ENCODE data around the gene NR4A1. TPM values are rescaled to one million over a fixed set of nuclear protein-coding genes. Genes with fewer than 3 reads are reported as not detected.
A peak's percentile ranks its signal among the peaks of the same experiment; 100 is the strongest.

NR4A1 gene
- total RNA-seq (2014; rRNA removed; shearing (Covaris generic)): 0.84 and 2.5 TPM in 2 replicates

DNA sequence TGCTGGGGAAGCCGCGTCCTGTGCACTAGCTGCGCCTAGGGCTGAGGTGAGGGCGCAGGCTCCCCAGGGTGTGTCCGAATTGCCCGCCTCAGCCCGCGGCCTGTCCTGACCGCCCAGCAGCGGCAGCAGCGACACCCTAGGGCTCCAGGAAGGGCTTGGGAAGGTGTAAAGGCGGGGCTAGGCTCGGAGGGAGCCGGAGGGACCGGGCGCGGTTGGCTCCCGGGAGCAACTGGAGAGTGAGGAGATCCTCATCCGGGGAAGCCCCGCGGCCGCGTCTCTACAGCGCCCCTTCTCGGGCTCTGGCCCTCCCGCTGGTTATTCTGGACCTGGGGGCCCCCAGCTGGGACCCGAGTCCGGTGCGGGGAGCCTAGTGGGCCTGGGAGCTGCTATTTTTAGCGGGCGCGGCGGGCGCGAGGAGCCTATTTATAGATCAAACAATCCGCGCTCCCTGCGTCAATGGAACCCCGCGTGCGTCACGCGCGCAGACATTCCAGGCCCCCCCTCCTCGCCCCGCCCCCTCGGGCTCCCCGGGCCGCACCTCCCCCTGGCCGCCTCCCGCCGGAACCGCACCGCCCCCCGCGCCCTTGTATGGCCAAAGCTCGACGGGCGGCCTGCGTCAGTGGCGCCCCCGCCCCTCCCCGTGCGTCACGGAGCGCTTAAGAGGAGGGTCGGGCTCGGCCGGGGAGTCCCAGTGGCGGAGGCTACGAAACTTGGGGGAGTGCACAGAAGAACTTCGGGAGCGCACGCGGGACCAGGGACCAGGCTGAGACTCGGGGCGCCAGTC is at the start of gene NR4A1:
Gene NR4A1, plus strand, starts transcription at position 685 of the 784 bp plus-strand sequence. CDS start 2,887 bp downstream, outside the sequence.
- peak; percentile 90 for DNase-seq (ENCODE audit: low read depth)

DNA sequence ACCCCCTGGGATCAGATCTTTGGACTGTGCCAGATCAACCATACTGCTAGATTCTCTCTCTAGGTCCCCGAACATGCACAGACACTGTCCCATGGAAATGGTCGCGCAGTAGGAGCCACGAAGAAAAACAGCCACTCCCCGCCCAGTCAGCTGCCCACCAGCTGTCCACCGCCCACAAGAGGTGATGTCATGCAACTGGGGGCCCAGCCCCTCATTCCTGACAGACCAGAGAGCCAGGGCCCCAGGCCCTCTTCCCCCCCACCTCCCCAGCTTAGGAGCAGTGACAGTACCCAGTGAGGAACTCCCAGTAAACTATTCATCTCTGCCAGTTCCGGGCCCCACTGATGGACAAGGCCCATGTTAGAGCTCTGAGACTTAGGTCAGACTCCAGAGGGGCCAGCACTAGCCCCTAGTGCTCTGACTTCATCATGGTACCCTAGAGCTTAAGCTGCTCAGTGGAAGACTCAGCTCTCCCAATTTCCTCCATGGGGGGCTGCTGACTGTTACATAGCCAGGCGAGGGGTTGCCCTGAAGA is 48.2 kb upstream of the NR4A1 start:
- no peak for DNase-seq (ENCODE audit: low read depth)

DNA sequence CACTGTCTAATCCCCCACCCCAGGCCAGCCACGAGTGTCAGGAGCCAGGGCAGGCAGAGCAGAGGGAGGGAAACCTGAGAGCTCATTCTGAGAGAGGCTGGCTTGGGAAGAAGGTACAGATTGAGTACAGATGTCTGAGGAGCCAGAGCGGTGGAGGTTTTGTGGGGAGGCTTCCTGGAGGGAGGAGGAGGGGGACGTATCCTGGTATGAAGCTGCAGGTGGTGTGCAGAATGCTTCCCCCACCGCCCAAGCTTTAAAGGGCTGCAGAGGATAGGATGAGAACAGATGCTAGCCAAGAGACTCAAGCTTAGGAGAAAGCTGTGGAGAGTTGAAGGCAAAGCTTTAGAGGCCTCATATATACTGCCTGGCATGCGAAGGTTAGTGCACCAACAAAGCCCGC is 47.7 kb upstream of the NR4A1 start:
- no peak for DNase-seq (ENCODE audit: low read depth)

DNA sequence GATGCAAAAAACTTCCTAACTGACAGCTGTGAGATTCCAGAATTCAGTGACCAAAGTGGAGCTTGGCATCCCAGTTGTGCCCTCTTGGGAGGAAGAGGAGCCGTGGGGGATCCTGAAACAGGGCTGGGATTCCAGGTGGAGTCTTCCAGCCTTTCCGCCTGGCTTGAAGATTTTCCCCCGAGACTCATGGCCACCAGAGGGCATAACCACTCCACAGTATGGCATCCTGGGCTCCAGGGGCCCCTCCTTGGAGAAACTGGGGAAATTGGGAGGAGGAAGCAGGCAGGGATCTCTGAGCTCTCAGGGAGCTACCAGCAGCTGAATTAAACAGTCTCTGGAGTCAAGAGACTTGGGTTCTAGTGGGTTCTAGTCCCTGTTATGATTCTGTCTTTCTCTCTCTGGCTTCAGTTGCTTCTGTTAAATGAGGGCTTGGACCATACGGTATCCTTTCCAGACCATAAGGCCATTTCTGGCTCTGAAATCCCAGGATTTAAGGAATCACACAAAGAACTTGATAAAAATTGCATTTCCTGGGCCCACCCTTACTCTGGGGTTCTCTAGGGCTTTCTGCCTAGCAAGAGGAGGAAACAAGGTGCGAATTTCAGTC is 47.1 kb upstream of the NR4A1 start:
- DNase-seq (ENCODE audit: low read depth): peak; percentile 58

DNA sequence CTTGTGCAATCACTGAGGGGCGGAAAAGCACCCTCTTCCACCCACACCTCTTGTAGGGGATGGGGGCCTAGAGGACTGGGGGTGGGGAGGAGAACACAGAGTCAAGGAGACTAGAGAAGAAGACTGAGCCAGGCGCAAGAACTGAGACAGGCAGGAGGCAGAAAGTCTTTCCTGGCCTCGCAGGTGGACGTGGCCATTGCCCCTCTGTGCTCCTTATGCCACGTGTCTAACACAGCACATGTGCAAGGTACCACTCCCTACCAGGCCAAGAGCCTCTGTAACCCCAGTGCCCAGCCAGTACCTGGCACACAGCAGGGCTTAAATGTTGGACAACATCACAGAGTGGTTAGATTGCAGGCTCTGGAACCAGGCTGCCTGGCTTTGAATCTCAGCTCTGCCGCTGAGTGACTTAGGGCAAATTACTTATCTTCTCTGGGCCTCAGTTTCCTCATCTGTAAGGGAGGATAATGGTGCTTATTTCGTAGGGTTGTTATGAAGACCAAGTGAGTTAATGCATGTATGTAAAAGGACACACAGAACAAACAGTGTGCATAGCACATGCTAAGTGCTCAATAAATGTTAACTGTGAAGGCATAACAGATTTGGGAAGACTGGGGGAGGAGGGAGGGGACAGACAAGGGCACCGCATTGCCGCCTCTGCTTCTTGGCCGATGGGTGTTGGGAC is 45.9 kb upstream of the NR4A1 start:
- no peak for DNase-seq (ENCODE audit: low read depth)

DNA sequence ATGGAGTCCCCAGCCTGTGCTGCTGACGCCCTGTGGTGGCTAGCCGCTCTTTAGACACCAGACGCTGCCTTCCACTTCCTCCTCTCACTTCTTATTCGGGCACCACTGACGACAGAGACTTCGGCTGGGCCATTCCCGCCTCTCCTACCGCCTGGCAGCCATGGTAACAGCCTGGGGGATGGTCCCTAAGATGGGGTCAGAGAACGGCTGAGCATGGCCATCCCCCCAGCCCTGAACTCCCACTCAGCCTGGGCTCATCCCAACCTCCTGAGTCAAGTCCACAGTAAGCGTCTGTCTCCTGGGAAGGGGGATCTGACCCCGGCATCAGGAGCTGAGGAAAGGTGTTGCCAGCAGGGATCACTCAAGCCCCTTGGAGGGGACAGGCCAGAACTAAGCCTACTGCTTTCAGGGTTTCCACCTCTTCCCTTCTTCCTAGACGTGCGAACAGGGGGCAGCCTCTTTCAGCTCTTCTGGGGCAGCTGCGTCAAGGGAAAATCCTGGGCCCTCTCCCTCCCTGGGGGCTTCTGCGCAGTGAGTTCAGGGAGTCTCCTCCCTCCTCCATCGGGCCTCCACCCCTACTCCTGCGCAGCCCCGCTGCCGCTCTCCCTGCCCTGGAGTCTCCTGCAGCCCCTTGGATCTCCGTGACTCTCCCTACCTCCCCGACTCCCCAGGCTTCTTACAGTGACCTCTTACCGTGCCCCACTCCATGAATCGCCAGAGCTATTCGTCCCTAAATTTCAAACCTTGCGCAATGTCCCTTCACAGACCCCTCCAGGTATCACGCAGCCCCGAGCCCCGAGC is 45.1 kb upstream of the NR4A1 start:
- no peak for DNase-seq (ENCODE audit: low read depth)

DNA sequence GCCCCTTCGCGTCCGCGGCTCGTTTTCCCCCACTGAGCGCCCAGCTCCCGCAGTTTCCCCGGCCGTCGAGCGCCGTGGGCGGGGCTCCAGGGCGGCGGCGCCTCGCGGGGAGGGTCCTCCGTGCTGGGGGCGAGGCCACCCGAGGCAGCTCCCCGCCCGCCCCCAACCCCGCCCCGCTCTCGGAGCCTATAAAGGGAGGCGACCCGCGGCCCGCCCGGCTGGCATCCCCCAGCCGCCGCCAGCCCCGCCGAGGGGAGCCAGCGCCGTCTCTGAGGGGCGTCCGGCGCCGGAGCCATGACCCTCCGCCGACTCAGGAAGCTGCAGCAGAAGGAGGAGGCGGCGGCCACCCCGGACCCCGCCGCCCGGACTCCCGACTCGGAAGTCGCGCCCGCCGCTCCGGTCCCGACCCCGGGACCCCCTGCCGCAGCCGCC is 44.5 kb upstream of the NR4A1 start, which contains the start of gene TAMALIN:
Gene TAMALIN, plus strand, starts transcription at position 221 of the 432 bp plus-strand sequence. Its CDS starts 74 bp downstream, at position 295.
- DNase-seq (ENCODE audit: low read depth): peak; percentile 18

DNA sequence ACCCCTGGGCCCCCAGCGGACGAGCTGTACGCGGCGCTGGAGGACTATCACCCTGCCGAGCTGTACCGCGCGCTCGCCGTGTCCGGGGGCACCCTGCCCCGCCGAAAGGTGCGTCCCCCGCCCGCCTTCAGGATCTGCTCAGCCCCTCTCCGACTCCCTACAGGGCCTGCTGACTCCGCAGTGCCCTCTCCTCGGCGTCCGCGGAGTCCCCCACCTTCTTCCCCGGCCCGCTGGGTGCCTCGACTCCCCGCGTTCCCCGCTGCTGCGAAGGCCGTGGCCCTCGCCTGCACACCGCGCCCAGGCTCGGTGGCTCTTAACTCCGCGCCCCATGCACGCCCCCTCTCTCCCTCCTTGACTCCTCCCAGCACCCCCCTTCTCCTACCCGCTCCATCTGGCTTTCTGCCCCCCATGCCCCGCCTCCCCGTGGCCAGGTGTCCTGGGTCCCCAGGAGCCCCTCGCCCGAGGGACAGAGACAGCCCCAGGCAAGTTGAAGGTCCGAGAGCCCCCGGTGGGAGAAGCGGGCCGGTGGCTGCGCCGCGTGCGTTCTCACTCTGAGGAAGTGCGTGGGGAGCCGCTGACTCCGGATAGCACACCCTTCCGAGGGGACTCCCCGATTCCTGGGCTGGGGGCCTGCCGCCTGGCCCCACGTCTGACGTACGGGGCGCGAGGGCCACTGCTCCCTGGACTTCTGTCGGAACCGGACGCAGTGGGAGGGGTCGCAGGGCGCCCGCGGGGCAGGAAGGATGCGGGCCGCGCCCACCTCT is 43.9 kb upstream of the NR4A1 start:
- no peak for DNase-seq (ENCODE audit: low read depth)

DNA sequence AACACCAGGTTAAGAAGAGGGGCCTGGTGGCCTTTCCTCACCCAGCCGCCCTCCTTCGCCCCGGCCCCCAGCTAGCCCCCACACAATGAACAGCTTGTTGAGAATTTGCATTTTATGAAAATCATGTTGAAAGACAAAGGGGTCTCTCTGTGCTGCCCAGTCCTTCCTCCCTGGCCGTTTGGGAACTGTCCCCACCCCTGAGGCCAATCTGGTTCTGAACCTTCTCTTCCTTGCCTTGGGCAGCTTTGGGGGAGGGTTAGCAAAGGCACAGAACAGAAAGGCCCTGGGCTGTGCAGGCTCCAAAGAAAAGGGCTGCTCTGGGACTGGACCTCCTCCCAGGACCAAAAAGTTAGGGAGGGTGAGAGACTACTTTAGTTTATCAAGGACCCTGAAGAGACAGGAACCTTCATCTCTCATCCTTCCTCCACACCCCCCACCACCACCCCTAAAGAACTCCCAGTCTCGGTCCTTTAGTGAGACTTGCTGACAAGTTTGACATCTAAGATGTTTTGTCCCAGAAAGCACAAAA is 43.2 kb upstream of the NR4A1 start:
- no peak for DNase-seq (ENCODE audit: low read depth)

DNA sequence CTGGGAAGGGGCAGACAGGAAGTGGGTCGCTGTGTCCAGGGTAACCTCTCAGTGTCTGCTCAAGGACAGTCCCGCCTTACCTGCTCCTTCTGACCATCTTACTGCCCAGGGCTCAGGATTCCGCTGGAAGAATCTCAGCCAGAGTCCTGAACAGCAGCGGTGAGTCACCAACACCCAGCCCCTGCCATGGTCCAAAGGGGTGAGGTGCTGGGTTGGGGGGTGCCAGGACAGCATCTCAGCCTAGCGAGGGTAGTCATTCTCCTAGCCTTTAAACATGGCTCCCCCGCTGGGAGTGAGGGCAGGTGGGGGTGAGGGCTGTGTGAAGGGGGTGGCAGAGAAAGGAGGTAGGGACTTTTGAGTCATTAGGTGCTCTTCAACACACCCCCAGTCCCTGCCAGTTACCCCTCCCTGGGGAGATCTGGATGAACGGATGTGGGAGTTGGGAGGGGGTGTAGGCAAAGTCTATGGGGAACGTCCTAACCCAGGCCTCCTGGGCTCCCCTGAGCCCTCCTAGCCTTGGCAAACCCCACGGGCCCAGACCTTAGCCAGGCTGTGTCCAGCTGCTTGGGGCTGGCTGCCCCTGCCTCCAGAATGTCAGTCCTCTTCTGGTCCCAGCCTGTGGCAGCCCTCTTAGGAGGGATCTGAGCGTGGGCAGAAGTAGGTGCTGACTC is 42.0 kb upstream of the NR4A1 start:
- no peak for DNase-seq (ENCODE audit: low read depth)

DNA sequence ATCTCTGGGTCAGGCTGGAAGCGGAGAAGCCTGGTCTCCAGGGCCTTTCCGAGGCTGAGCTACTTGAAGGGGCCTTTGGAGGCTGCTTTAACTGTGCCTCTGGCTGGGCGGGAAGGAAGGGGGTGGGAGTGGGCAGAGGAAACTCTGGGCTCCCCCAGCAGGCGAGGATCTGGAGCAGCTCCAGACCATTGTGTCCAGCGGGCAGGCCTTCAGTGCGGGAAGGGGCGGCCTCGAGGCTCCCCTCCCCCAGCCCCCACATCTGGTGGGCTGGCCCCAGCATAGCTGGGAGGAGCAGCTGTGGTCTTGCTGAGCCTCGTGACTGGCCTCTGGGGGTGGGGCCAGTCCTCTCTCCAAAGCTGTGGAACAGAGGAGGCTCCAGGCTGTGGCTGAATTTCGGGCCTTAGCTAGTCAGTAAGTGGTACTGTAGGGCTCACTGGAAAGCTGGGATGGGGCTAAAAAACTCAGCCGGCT is 41.1 kb upstream of the NR4A1 start:
- DNase-seq (ENCODE audit: low read depth): no peak

DNA sequence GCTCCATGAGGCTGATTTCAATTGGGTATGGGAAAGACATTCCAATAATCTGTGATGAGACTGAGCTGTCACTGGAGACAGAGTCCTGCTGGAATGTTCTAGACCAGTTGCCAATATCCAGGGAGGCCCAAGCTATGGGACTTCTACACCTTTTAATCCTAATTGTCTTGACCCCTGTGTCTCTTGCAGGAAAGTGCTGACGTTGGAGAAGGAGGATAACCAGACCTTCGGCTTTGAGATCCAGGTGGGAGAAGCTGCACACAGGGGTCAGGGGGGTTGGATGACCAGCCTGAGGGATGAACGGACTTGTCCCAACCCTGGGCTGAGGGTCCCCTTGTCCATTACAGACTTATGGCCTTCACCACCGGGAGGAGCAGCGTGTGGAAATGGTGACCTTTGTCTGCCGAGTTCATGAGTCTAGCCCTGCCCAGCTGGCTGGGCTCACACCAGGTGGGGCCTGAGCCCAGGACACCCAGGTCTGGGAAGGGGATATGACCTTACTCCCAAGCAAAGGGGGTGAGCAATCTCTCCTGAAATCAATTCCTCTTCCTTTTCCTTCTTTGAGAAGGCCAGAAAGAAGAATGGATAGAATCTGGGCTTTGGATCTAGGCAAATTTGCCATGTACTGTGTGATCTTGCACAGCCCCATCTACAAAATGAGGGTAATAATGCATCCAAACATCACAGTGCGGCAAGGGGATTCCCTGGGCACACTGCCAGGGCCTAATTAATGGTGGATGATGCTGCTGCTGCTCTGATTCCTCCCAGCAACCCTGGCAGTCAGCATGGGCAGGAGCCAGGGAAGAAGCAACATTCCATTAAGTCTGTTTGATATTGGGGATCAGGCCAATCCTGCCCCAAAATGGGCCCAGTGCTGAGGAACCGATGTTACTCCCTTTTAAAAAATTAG is 40.3 kb upstream of the NR4A1 start:
- no peak for DNase-seq (ENCODE audit: low read depth)

DNA sequence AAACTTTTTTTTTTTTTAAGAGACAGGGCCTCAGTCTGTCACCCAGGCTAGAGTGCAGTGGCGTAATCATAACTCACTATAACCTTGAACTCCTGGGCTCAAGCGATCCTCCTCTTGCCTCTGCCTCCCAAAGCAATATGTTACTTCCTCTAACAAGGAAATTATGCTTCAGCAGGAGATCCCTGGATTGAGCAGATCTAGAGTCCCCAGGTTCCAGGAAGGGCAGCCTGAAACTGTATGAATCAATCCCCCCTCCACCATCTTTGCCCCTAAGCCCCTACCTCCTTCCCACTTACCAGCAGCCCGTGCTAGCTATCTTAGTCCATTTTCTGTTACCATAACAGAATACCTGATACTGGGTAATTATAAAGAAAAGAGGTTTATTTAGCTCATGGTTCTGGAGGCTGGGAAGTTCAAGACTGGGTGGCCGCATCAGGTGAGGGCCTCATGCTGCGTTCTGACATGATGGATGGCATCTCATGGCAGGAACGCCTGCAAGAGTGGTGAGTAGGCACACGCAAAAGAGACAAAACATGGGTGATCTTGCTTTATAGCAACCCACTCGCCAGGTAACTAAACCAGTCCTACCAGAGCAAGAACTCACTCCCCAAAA is 39.5 kb upstream of the NR4A1 start:
- no peak for DNase-seq (ENCODE audit: low read depth)

DNA sequence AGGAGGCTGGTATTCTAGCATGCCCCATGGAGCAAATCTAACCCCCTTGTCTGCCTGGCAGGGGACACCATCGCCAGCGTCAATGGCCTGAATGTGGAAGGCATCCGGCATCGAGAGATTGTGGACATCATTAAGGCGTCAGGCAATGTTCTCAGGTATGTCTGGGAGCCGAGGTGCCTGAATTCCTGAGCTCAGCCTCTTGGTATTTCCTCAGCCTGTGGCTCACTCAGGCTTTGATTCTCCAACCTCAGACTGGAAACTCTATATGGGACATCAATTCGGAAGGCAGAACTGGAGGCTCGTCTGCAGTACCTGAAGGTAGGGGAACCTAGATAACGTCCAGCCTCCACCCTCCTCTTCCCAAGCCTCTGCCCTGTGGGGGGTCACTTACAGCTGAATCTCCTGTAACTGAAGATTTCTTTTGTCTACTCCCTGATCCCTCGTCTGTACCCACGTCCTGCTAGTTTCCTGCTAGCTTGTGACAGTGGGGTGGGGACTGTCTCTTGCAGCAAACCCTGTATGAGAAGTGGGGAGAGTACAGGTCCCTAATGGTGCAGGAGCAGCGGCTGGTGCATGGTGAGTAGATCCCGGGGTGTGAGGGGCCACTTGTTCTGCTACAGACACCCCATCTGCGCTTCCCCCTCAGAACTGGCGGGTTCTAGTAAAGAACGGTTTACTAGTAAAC is 37.5 kb upstream of the NR4A1 start:
- no peak for DNase-seq (ENCODE audit: low read depth)

DNA sequence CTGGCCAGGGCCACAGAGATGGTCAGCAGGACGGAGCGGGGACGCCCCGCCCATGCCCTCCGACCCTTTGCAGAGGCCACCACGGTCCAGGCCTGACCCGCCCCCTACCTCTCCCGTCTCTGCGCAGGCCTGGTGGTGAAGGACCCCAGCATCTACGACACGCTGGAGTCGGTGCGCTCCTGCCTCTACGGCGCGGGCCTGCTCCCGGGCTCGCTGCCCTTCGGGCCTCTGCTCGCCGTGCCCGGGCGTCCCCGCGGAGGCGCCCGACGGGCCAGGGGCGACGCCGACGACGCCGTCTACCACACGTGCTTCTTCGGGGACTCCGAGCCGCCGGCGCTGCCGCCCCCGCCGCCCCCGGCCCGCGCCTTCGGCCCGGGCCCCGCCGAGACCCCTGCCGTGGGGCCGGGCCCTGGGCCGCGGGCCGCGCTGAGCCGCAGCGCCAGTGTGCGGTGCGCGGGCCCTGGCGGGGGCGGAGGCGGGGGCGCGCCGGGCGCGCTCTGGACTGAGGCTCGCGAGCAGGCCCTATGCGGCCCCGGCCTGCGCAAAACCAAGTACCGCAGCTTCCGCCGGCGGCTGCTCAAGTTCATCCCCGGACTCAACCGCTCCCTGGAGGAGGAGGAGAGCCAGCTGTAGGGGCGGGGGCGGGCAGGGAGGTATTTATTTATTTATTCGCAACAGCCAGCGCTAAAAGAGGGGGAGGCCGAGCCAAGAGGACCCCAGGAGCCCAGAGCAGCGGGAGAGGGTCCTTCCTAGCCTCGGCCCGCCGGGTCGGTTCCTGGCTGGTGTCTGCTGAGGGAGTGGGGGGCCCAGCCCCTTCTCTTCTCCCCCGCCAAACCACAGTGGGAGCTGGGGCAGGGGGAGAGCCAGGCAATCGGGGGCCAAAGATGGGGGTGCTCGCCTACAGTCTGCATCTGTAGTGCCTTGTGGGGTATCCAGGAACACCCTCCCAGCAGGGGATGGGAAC is 36.4 kb upstream of the NR4A1 start:
- DNase-seq (ENCODE audit: low read depth): no peak

DNA sequence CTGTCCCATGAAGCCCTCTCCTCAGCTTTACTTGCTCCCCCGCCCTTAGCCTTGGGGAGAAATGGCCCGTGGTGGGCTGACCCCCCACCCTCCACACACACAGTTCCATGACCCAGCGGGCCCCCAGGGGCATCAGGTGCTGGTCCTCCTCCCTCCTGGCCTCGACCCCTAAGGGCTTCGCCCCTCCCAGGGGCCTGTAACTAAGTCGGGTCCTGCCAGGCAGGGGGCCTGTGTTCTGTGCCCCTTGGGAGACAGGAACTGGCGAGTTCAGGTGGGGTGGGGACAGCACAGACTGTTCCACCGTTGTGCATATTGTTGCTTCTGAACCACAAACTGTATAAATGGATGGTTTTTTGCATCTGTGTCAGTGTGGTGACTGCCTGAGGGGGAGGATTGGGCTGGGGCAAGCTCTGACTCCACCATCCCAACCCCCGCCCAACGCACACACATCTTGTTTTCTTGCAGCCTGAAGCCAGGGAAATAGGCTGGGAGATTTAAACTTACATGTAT is 35.7 kb upstream of the NR4A1 start:
- no peak for DNase-seq (ENCODE audit: low read depth)
